Type B pancreatic cell (in vitro differentiated cells): Measurements from ENCODE around the gene GRK3. TPM values are rescaled to one million over a fixed set of nuclear protein-coding genes. Genes with fewer than 3 reads are reported as not detected.

Experiments
- DNase-seq: peaks from one replicate; pipeline ENCODE4 v3.0.0; 2021; ENCODE audit warnings: mixed read lengths; ENCODE audit not compliant: unreplicated experiment; ENCODE audit errors: extremely low spot score
- H3K27ac Mint-ChIP-seq: 2 replicates; pipeline ENCODE4 v1.8.0; 2021; ENCODE audit warnings: mild to moderate bottlenecking, mixed read lengths
- H3K27me3 Mint-ChIP-seq: 2 replicates; pipeline ENCODE4 v1.8.0; 2021; ENCODE audit warnings: mixed read lengths
- H3K36me3 Mint-ChIP-seq: 2 replicates; pipeline ENCODE4 v1.8.0; 2021; ENCODE audit warnings: mixed read lengths
- H3K4me1 Mint-ChIP-seq: one replicate; pipeline ENCODE4 v1.8.0; 2021; ENCODE audit warnings: mixed read lengths; ENCODE audit not compliant: unreplicated experiment
- H3K4me3 Mint-ChIP-seq: 2 replicates; pipeline ENCODE4 v1.8.0; 2021; ENCODE audit warnings: mild to moderate bottlenecking, mixed read lengths
- H3K9me3 Mint-ChIP-seq: 2 replicates; pipeline ENCODE4 v1.8.0; 2021; ENCODE audit warnings: mixed read lengths
- CTCF ChIP-seq: fragments of 200-600 bp; sonication (generic); conservative IDR thresholded peaks from 2 replicates; pipeline ENCODE4 v1.5.0; 2021; ENCODE audit warnings: antibody characterized with exemption, mild to moderate bottlenecking
- total RNA-seq: library from RNA; stranded (reverse); gene quantifications from 2 replicates; pipeline ENCODE4 v1.2.1, GENCODE V29; 2021; ENCODE audit warnings: low replicate concordance

The GRK3 gene
- total RNA-seq, 1 donor from 2014 or later: 14.0 TPM

GRCh38 chr22:25712661-25713400 is 148.4 kb downstream of the GRK3 start:
- peaks cover 7% of the 10 kb centered on the region for H3K36me3 Mint-ChIP-seq
- DNase-seq: no peak

GRCh38 chr22:25714070-25714469 is 149.6 kb downstream of the GRK3 start:
- Mint-ChIP-seq H3K27ac (no peak overlapping the region), H3K9me3 (no peaks in the 10 kb centered on the region), H3K27me3 (no peaks in the 10 kb centered on the region), H3K4me3 (no peak overlapping the region), H3K36me3 (peaks cover 7% of the 10 kb centered on the region), H3K4me1 (peaks cover 13% of the 10 kb centered on the region)
- no peak for DNase-seq
- TF ChIP-seq CTCF: no peak

More at GRCh38 chr22:25712661-25713400, 148.4 kb downstream of the GRK3 start:
- H3K27me3 Mint-ChIP-seq: no peaks in the 10 kb centered on the region
- no peak overlapping the region for H3K4me3 Mint-ChIP-seq
- H3K27ac Mint-ChIP-seq: no peak overlapping the region
- peaks cover 13% of the 10 kb centered on the region for H3K4me1 Mint-ChIP-seq
- H3K9me3 Mint-ChIP-seq: no peaks in the 10 kb centered on the region
- TF ChIP-seq CTCF: no peak

DNA sequence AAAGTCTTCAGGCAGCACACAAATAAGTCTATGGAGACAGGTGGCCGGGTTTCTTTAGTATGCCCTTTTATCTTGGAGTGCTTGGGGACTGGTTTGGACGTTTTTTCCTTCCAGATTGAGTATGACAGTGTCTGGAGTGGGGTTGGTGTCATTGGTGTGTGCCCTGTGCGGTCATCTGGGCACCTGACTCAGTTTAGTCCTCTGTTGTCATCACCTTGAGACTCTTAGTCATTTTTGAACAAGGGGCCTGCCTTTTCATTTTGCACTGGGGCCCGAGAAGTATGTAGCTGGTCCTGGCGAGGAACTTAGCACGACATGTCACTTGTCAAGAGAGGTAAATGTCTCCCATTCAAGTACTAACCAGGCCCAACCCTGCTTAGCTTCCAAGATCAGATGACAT is 150.3 kb downstream of the GRK3 start:
- H3K9me3 Mint-ChIP-seq: no peaks in the 10 kb centered on the region
- H3K27me3 Mint-ChIP-seq: no peaks in the 10 kb centered on the region
- no peak overlapping the region for H3K27ac Mint-ChIP-seq
- peaks cover 7% of the 10 kb centered on the region for H3K36me3 Mint-ChIP-seq
- no peak for TF ChIP-seq CTCF
- H3K4me1 Mint-ChIP-seq: peaks cover 12% of the 10 kb centered on the region
- H3K4me3 Mint-ChIP-seq: no peak overlapping the region
- DNase-seq: no peak

DNA sequence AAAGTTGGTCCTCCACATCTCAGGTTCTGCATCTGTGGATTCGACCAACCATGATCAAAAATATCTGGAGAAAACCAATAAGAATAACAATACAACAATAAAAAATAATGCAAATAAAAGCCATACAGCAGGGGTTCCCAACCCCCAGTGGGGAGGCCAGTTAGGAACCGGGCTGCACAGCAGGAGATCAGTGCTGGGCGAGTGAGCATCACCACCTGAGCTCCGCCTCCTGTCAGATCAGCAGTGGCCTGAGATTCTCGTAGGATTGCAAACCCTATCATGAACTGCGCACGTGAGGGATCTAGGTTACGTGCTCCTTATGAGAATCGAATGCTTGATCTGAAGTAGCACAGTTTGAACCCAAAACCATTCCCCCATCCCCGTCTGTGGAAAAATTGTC is 152.2 kb downstream of the GRK3 start:
- Mint-ChIP-seq H3K27me3 (no peaks in the 10 kb centered on the region), H3K9me3 (no peaks in the 10 kb centered on the region), H3K4me1 (no peaks in the 10 kb centered on the region), H3K36me3 (peaks cover 3% of the 10 kb centered on the region), H3K27ac (no peak overlapping the region), H3K4me3 (no peak overlapping the region)
- no peak for DNase-seq
- no peak for TF ChIP-seq CTCF

- no peak overlapping the region for H3K4me3 Mint-ChIP-seq
- no peak overlapping the region for H3K27ac Mint-ChIP-seq
- H3K4me1 Mint-ChIP-seq: no peaks in the 10 kb centered on the region
- no peak for TF ChIP-seq CTCF
- no peaks in the 10 kb centered on the region for H3K27me3 Mint-ChIP-seq
- peaks cover 3% of the 10 kb centered on the region for H3K36me3 Mint-ChIP-seq
- no peaks in the 10 kb centered on the region for H3K9me3 Mint-ChIP-seq
- no peak for DNase-seq
Measured at GRCh38 chr22:25718135-25718840, 153.8 kb downstream of the GRK3 start.
